Endometrial microvascular endothelial cells (primary cell): ENCODE data around the gene MORN5. TPM values are rescaled to one million over a fixed set of nuclear protein-coding genes. Genes with fewer than 3 reads are reported as not detected.
"Not testable (repeated sequence)": the region's sequence is repeated elsewhere in the genome, so short reads cannot be mapped to it uniquely, and the experiment has no call there.

Experiments used
- in situ Hi-C: cut with HindIII; loops from 2 replicates; pipeline ENCODE4 v1.10.0; 2017; ENCODE audit warnings: low sequenced_read_pairs, low pct_unique_long_range_greater_than_20kb; ENCODE audit errors: inconsistent ontology term
- total RNA-seq: library from RNA; depleted of rRNA; stranded (reverse); fragments of >200 nt; gene quantifications from one replicate; pipeline ENCODE4 v1.2.3, GENCODE V29; 2015; ENCODE audit errors: inconsistent ontology term

MORN5 gene
- not detected for total RNA-seq

- in situ Hi-C loops = no loop called here
Measured at GRCh38 chr9:122159026-122159924, at the start of gene MORN5, which contains the start of gene NDUFA8. Gene MORN5, plus strand, starts transcription at chr9:122159908. Its CDS starts 65 bp downstream, at chr9:122159973. Gene NDUFA8, minus strand, starts transcription at chr9:122159779. Its CDS starts 102 bp downstream, at chr9:122159677.

GRCh38 chr9:122110100-122110833 lies 49.4 kb upstream of the MORN5 start:
- in situ Hi-C loops = no loop called here

GRCh38 chr9:122111413-122112085 lies 48.2 kb upstream of the MORN5 start:
- in situ Hi-C loops = no loop called here

- in situ Hi-C loops = no loop called here
Measured at GRCh38 chr9:122112238-122112637, 47.5 kb upstream of the MORN5 start.

- in situ Hi-C loops = no loop called here
Measured at GRCh38 chr9:122113574-122113973, 46.1 kb upstream of the MORN5 start.

- in situ Hi-C loops = no loop called here
Measured at GRCh38 chr9:122115176-122116035, 44.3 kb upstream of the MORN5 start.

- in situ Hi-C loops = no loop called here
Measured at GRCh38 chr9:122116040-122116439, 43.7 kb upstream of the MORN5 start.

GRCh38 chr9:122116448-122117173 lies 43.1 kb upstream of the MORN5 start:
- in situ Hi-C loops = no loop called here

- in situ Hi-C loops = not testable (repeated sequence)
Measured at GRCh38 chr9:122117241-122117640, 42.5 kb upstream of the MORN5 start.

- in situ Hi-C loops = no loop called here
Measured at GRCh38 chr9:122118343-122119165, 41.2 kb upstream of the MORN5 start.

GRCh38 chr9:122119166-122119521 lies 40.6 kb upstream of the MORN5 start:
- in situ Hi-C loops = no loop called here

GRCh38 chr9:122119721-122120120 lies 40.0 kb upstream of the MORN5 start:
- in situ Hi-C loops = no loop called here

- in situ Hi-C loops = no loop called here
Measured at GRCh38 chr9:122120316-122121071, 39.2 kb upstream of the MORN5 start.

GRCh38 chr9:122121391-122121790 lies 38.3 kb upstream of the MORN5 start:
- in situ Hi-C loops = no loop called here

GRCh38 chr9:122121931-122122330 lies 37.8 kb upstream of the MORN5 start:
- in situ Hi-C loops = no loop called here

- in situ Hi-C loops = no loop called here
Measured at GRCh38 chr9:122122468-122122867, 37.2 kb upstream of the MORN5 start.
